GM12878 (cell line): ENCODE results near the gene AZU1.

Source experiments
- CHD1 ChIP-seq: IDR thresholded peaks from 2 replicates; pipeline ENCODE4 v1.6.1; 2012; ENCODE audit warnings: low read depth, low read length, improper control_type of control experiment
- CTCF ChIP-seq, 3 experiments: IDR thresholded peaks in 2 of 3; conservative IDR thresholded peaks in 1 of 3; 2 replicates each; pipeline ENCODE4 v1.5.1; 2011; ENCODE audit warnings: low read depth in 3 of 3, low read length in 3 of 3, mild to moderate bottlenecking in 3 of 3, control low read depth in 2 of 3, moderate library complexity in 2 of 3, inconsistent platforms in 1 of 3, mixed read lengths in 1 of 3; ENCODE audit not compliant: control insufficient read depth in 2 of 3, insufficient read depth in 1 of 3; ENCODE audit errors: extremely low read depth in 1 of 3
- NR2C2 ChIP-seq: IDR thresholded peaks from 2 replicates; pipeline ENCODE4 v1.6.1; 2011; ENCODE audit warnings: borderline replicate concordance, low read depth; ENCODE audit not compliant: control insufficient read depth, insufficient read length
- PML ChIP-seq: IDR thresholded peaks from 2 replicates; pipeline ENCODE4 v1.6.1; 2012; ENCODE audit warnings: low read length, inconsistent platforms
- SP1 ChIP-seq: IDR thresholded peaks from one replicate; pipeline ENCODE4 v1.6.1; 2011; ENCODE audit warnings: low read depth, low read length
- STAT1 ChIP-seq: fragments of 450-650 bp; conservative IDR thresholded peaks from 2 replicates; pipeline ENCODE4 v1.6.1; 2014; ENCODE audit warnings: antibody characterized with exemption, mild to moderate bottlenecking
- YY1 ChIP-seq: IDR thresholded peaks from 2 replicates; pipeline ENCODE4 v1.6.1; 2011; ENCODE audit warnings: low read depth, mild to moderate bottlenecking, low read length
- ZNF274 ChIP-seq: IDR thresholded peaks from one replicate; pipeline ENCODE4 v1.8.0; 2011; ENCODE audit not compliant: insufficient read length, insufficient read depth

- TF ChIP-seq STAT1 (no peak), SP1 (no peak), ZNF274 (no peak), CTCF (IDR thresholded peaks at IDR 0.05 in 2 of 3, conservative IDR thresholded peaks at IDR 0.05 in 1 of 3; ENCODE audit: control insufficient read depth in 2 of 3, extremely low read depth in 1 of 3, insufficient read depth in 1 of 3, low read depth in 3 of 3, low read length in 3 of 3) (no peak), CHD1 (no peak), PML (no peak), NR2C2 (no peak), YY1 (no peak)
Observed at GRCh38 chr19:827314-827709, 325 bp upstream of the AZU1 start.
